A549 (cell line): ENCODE data around the gene PCDHB12.

Experiments
- CBX2 ChIP-seq: fragments of 200-600 bp; sonication (generic); IDR thresholded peaks from 2 replicates; pipeline ENCODE4 v1.6.1; 2016; ENCODE audit warnings: low read depth, mild to moderate bottlenecking, borderline replicate concordance
- CBX8 ChIP-seq: fragments of 200-600 bp; sonication (generic); IDR thresholded peaks from 2 replicates; pipeline ENCODE4 v1.6.1; 2016
- CHD2 ChIP-seq: fragments of 150-350 bp; IDR thresholded peaks from 2 replicates; pipeline ENCODE4 v1.6.1; 2014; ENCODE audit warnings: low read length; ENCODE audit not compliant: partially characterized antibody
- EP300 ChIP-seq, 2 experiments: fragments of >200 bp; sonication (Bioruptor Twin); formaldehyde crosslinking; IDR thresholded peaks; 2 replicates in 1 of 2; 3 replicates in 1 of 2; pipeline ENCODE4 v1.6.1; 2016 to 2017
- HOXA7 ChIP-seq: fragments of 250-450 bp; sonication (Bioruptor Pico); IDR thresholded peaks from 2 replicates; pipeline ENCODE4 v1.5.0; 2020; ENCODE audit warnings: mild to moderate bottlenecking, moderate library complexity
- KDM1A ChIP-seq: fragments of 200-600 bp; sonication (generic); IDR thresholded peaks from 2 replicates; pipeline ENCODE4 v1.6.1; 2016; ENCODE audit warnings: low read depth, mild to moderate bottlenecking
- MAFK ChIP-seq: fragments of 450-650 bp; IDR thresholded peaks from 2 replicates; pipeline ENCODE4 v1.6.1; 2014; ENCODE audit not compliant: partially characterized antibody
- PHF8 ChIP-seq: fragments of 200-600 bp; sonication (generic); IDR thresholded peaks from 2 replicates; pipeline ENCODE4 v1.6.1; 2016; ENCODE audit warnings: low read depth, mild to moderate bottlenecking, antibody characterized with exemption, moderate library complexity, borderline replicate concordance
- POLR2A ChIP-seq: IDR thresholded peaks from 2 replicates; pipeline ENCODE4 v1.6.1; 2012; ENCODE audit warnings: mild to moderate bottlenecking, low read length
- SMC3 ChIP-seq: fragments of >200 bp; sonication (Bioruptor Twin); formaldehyde crosslinking; IDR thresholded peaks from 3 replicates; pipeline ENCODE4 v1.6.1; 2018; ENCODE audit warnings: inconsistent platforms
- ZC3H11A ChIP-seq: fragments of 450-650 bp; IDR thresholded peaks from 2 replicates; pipeline ENCODE4 v1.6.1; 2014; ENCODE audit warnings: antibody characterized with exemption, mild to moderate bottlenecking
- TF ChIP-seq, protein P1 (sequence below): fragments of >200 bp; sonication (Bioruptor Twin); formaldehyde crosslinking; IDR thresholded peaks from 3 replicates; pipeline ENCODE4 v1.5.1; 2016
- TF ChIP-seq, protein P2 (sequence below): fragments of 200-600 bp; sonication (generic); IDR thresholded peaks from 2 replicates; pipeline ENCODE4 v1.6.1; 2016; ENCODE audit warnings: antibody characterized with exemption, mild to moderate bottlenecking, moderate library complexity
- TF ChIP-seq, protein P3 (sequence below): fragments of 250-450 bp; sonication (Bioruptor Pico); IDR thresholded peaks from 2 replicates; pipeline ENCODE4 v1.5.0; 2021; ENCODE audit warnings: mild to moderate bottlenecking, moderate library complexity, borderline replicate concordance

DNA sequence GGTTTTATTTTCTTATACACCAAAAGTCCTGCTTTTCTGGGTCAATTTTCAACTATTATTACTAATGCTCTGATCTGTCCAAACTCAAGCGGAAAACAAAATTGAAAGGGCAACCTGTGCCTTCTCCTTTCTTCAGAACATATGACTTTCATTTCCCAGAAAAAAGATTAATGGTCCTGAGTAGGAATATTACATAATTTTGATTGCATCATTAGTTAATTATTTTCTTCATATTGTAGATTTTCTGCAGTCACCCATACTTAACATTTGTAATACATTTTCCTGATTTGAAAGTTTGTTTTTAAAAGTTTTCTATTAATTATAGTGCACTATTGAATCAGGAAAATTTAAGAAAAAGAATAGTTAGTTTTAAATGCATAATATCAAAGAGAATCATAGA lies 32.6 kb upstream of the PCDHB12 start:
- TF ChIP-seq CBX2 (no peak), MAFK (no peak), POLR2A (no peak), CBX8 (no peak), KDM1A (no peak), CHD2 (no peak), EP300 (IDR thresholded peaks at IDR 0.05) (no peak), ZC3H11A (no peak), SMC3 (no peak), PHF8 (no peak), HOXA7 (no peak)
- TF ChIP-seq, protein P1, sequence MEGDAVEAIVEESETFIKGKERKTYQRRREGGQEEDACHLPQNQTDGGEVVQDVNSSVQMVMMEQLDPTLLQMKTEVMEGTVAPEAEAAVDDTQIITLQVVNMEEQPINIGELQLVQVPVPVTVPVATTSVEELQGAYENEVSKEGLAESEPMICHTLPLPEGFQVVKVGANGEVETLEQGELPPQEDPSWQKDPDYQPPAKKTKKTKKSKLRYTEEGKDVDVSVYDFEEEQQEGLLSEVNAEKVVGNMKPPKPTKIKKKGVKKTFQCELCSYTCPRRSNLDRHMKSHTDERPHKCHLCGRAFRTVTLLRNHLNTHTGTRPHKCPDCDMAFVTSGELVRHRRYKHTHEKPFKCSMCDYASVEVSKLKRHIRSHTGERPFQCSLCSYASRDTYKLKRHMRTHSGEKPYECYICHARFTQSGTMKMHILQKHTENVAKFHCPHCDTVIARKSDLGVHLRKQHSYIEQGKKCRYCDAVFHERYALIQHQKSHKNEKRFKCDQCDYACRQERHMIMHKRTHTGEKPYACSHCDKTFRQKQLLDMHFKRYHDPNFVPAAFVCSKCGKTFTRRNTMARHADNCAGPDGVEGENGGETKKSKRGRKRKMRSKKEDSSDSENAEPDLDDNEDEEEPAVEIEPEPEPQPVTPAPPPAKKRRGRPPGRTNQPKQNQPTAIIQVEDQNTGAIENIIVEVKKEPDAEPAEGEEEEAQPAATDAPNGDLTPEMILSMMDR: no peak
- TF ChIP-seq, protein P2, sequence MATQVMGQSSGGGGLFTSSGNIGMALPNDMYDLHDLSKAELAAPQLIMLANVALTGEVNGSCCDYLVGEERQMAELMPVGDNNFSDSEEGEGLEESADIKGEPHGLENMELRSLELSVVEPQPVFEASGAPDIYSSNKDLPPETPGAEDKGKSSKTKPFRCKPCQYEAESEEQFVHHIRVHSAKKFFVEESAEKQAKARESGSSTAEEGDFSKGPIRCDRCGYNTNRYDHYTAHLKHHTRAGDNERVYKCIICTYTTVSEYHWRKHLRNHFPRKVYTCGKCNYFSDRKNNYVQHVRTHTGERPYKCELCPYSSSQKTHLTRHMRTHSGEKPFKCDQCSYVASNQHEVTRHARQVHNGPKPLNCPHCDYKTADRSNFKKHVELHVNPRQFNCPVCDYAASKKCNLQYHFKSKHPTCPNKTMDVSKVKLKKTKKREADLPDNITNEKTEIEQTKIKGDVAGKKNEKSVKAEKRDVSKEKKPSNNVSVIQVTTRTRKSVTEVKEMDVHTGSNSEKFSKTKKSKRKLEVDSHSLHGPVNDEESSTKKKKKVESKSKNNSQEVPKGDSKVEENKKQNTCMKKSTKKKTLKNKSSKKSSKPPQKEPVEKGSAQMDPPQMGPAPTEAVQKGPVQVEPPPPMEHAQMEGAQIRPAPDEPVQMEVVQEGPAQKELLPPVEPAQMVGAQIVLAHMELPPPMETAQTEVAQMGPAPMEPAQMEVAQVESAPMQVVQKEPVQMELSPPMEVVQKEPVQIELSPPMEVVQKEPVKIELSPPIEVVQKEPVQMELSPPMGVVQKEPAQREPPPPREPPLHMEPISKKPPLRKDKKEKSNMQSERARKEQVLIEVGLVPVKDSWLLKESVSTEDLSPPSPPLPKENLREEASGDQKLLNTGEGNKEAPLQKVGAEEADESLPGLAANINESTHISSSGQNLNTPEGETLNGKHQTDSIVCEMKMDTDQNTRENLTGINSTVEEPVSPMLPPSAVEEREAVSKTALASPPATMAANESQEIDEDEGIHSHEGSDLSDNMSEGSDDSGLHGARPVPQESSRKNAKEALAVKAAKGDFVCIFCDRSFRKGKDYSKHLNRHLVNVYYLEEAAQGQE: no peak
- TF ChIP-seq, protein P3, sequence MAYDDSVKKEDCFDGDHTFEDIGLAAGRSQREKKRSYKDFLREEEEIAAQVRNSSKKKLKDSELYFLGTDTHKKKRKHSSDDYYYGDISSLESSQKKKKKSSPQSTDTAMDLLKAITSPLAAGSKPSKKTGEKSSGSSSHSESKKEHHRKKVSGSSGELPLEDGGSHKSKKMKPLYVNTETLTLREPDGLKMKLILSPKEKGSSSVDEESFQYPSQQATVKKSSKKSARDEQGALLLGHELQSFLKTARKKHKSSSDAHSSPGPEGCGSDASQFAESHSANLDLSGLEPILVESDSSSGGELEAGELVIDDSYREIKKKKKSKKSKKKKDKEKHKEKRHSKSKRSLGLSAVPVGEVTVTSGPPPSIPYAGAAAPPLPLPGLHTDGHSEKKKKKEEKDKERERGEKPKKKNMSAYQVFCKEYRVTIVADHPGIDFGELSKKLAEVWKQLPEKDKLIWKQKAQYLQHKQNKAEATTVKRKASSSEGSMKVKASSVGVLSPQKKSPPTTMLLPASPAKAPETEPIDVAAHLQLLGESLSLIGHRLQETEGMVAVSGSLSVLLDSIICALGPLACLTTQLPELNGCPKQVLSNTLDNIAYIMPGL (CRISPR knock-in tag): no peak
